ENCODE data around the gene TIMELESS.

Gene TIMELESS

DNA sequence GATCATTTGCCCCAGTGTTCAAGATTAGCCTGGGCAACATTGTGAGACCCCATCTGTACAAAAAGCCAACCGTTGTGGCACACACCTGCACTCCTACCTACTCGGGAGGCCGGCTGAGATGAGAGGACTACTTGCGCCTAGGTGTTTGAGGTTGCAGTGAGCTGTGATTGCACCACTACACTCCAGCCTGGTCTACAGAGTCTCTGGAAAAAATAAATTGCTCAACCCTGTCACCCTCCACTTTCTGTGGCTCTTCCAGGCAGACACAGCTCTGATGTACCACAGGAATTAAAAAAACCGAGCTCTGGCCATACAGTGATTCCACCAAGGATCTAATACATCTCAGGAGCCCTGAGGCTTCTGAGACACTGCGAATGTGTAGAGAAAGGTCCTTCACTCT, 14.4 kb downstream of the TIMELESS start:
- Histone ChIP-seq H3K27me3 (no peaks in the 10 kb centered on the region), H3K4me1 (ENCODE audit: control insufficient read depth in 1 of 2, insufficient read depth in 1 of 2, low read depth in 1 of 2, low read length in 1 of 2) (peaks cover 0 to 12% of the 10 kb centered on the region in 2 experiments), H3K36me3 (peaks cover 18% of the 10 kb centered on the region), H3K27ac (no peak overlapping the region), H3K9me3 (peaks cover 4% of the 10 kb centered on the region), H3K4me3 (ENCODE audit: low read depth in 1 of 2, low read length in 1 of 2) (no peak overlapping the region)
- TF ChIP-seq, protein P1, sequence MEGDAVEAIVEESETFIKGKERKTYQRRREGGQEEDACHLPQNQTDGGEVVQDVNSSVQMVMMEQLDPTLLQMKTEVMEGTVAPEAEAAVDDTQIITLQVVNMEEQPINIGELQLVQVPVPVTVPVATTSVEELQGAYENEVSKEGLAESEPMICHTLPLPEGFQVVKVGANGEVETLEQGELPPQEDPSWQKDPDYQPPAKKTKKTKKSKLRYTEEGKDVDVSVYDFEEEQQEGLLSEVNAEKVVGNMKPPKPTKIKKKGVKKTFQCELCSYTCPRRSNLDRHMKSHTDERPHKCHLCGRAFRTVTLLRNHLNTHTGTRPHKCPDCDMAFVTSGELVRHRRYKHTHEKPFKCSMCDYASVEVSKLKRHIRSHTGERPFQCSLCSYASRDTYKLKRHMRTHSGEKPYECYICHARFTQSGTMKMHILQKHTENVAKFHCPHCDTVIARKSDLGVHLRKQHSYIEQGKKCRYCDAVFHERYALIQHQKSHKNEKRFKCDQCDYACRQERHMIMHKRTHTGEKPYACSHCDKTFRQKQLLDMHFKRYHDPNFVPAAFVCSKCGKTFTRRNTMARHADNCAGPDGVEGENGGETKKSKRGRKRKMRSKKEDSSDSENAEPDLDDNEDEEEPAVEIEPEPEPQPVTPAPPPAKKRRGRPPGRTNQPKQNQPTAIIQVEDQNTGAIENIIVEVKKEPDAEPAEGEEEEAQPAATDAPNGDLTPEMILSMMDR (IDR thresholded peaks at IDR 0.05) = no peak

DNA sequence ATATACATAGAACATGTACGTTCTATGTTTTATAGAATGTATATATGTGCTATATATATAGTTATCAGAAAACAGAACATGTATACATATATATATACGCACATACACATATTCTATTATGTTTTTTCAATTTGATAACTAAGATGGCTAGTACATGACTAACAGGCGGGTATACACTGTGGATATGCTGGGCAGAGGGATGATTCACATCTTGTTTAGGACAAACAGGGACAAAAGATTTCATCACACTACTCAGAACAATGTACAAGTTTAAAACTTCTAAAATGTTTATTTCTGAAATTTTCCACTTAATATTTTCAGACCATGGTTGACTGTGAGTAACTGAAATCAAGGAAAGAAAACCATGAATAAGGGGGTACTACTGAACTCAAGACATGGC, 17.4 kb downstream of the TIMELESS start:
- TF ChIP-seq, protein P1 (IDR thresholded peaks at IDR 0.05) = no peak
- Histone ChIP-seq H3K36me3 (peaks cover 39% of the 10 kb centered on the region), H3K4me1 (ENCODE audit: control insufficient read depth in 1 of 2, insufficient read depth in 1 of 2, low read depth in 1 of 2, low read length in 1 of 2) (peaks cover 0 to 12% of the 10 kb centered on the region in 2 experiments), H3K27me3 (no peaks in the 10 kb centered on the region), H3K9me3 (peaks cover 4% of the 10 kb centered on the region), H3K27ac (no peak overlapping the region), H3K4me3 (ENCODE audit: low read depth in 1 of 2, low read length in 1 of 2) (no peak overlapping the region)

DNA sequence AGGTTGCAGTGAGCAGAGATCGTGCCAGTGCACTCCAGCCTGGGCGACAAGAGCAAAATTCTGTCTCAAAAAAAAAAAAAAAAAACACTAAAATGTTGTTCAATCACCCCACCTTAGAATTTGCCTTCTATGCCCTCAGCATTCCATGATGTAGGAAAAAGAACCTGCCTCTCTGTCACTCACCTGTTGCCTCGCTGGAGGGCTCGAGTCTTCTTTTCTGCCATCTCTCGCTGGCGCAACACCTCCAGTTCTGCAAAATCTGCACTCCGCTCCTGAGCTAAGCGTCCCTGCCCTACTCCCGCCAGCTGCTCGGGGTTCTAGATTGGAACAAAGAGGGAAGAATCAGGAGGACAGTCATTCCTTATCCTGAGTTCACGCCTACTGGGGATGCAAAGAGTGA, 17.9 kb downstream of the TIMELESS start:
- H3K36me3 ChIP-seq = peaks cover 39% of the 10 kb centered on the region
- H3K27ac ChIP-seq = no peak overlapping the region

DNA sequence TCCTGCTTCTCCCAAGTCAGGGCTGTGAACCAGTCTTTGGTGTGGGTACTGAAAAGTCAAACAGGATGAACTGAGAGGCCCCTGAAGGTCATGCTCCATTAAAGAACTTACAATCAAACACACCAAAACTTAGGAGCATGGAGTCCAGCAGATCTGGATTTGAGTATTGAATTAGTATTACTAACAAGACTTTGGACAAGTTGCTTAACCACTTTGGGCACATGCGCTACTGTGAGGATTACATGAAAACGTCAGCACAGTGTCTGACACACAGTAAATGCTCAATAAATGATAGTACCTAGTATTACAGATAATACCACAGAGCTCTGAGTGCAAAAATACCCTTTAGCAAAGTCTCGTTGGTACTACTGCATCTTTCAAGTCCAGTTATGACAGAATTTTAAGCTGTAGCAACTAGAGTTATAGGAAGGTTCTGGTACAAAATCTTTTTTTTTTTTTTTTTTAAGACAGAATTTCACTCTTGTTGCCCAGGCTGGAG, 23.2 kb downstream of the TIMELESS start:
- TF ChIP-seq, protein P1 (IDR thresholded peaks at IDR 0.05) = no peak
- Histone ChIP-seq H3K4me3 (ENCODE audit: low read depth in 1 of 2, low read length in 1 of 2) (no peak overlapping the region), H3K27ac (no peak overlapping the region), H3K27me3 (no peaks in the 10 kb centered on the region), H3K36me3 (peaks cover 72% of the 10 kb centered on the region), H3K9me3 (peaks cover 4% of the 10 kb centered on the region), H3K4me1 (ENCODE audit: control insufficient read depth in 1 of 2, insufficient read depth in 1 of 2, low read depth in 1 of 2, low read length in 1 of 2) (no peaks in the 10 kb centered on the region)

More for the DNA sequence above, 17.9 kb downstream of the TIMELESS start:
- Histone ChIP-seq H3K4me1 (ENCODE audit: control insufficient read depth in 1 of 2, insufficient read depth in 1 of 2, low read depth in 1 of 2, low read length in 1 of 2) (peaks cover 0 to 12% of the 10 kb centered on the region in 2 experiments), H3K27me3 (no peaks in the 10 kb centered on the region), H3K4me3 (ENCODE audit: low read depth in 1 of 2, low read length in 1 of 2) (no peak overlapping the region), H3K9me3 (peaks cover 4% of the 10 kb centered on the region)
- TF ChIP-seq, protein P1 (IDR thresholded peaks at IDR 0.05) = no peak

DNA sequence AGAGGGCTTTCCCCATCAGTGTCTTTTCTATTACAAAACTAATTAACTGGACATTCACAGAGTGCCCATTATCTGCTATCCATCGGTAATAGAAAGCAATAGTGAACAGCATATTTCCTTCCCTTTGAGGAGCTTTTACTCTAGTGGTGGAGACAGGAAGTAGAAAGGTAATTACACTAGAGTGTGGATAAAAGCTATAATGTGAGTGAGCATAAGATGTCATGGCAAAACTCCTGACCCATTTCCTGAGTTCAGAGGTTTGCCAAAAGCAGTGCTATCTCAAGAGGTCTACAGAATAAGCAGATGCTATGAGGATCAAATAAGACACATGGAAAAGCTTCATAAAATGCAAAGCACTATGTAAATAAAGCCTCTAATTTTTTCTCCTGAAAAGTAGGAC, 24.0 kb downstream of the TIMELESS start:
- TF ChIP-seq, protein P1 (IDR thresholded peaks at IDR 0.05) = no peak
- no peak overlapping the region for H3K27ac ChIP-seq
- H3K36me3 ChIP-seq = peaks cover 70% of the 10 kb centered on the region
- H3K4me1 ChIP-seq (ENCODE audit: control insufficient read depth in 1 of 2, insufficient read depth in 1 of 2, low read depth in 1 of 2, low read length in 1 of 2) = no peaks in the 10 kb centered on the region
- no peaks in the 10 kb centered on the region for H3K27me3 ChIP-seq
- H3K4me3 ChIP-seq (ENCODE audit: low read depth in 1 of 2, low read length in 1 of 2) = no peak overlapping the region
- H3K9me3 ChIP-seq = peaks cover 2% of the 10 kb centered on the region

DNA sequence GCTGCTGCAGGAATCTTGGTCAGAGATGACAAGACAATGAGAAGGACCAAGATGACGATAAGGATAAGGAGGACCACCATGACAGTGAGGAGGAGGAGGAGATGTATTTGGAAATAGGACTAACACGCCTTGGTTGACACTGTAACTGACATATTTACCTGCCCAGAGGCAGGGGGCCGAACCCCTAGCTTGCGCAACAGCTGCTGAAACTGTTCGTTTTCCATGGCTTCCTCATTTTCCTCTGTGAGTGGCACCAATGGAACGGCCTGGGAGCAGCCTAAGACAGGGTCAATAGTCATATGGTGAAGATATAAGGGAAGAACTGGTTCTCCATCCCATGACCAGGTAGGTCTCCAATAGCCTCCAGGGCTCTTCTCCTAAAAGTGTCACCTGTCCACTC, 28.8 kb downstream of the TIMELESS start:
- Histone ChIP-seq H3K4me1 (ENCODE audit: control insufficient read depth in 1 of 2, insufficient read depth in 1 of 2, low read depth in 1 of 2, low read length in 1 of 2) (no peaks in the 10 kb centered on the region), H3K4me3 (ENCODE audit: low read depth in 1 of 2, low read length in 1 of 2) (no peak overlapping the region), H3K9me3 (no peaks in the 10 kb centered on the region), H3K27me3 (no peaks in the 10 kb centered on the region), H3K36me3 (peaks cover 48% of the 10 kb centered on the region), H3K27ac (no peak overlapping the region)
- TF ChIP-seq, protein P1 (IDR thresholded peaks at IDR 0.05) = no peak
